Tibial nerve (tissue), 4 donors: ENCODE results near the gene MPPED1. TPM values are rescaled to one million over a fixed set of nuclear protein-coding genes. Genes with fewer than 3 reads are reported as not detected.

Experiments
- DNase-seq, 2 donors: peaks; one replicate each; pipeline ENCODE4 v3.0.0-alpha.2; 2019; ENCODE audit warnings: low spot score in 2 of 2
- H3K27ac ChIP-seq, 4 donors: fragments of 200-600 bp; sonication (generic) in 3 of 4; one replicate each; pipeline ENCODE4 v1.5.1; 2017 to 2019; ENCODE audit warnings: mild to moderate bottlenecking in 1 of 4
- H3K27me3 ChIP-seq, 2 donors: fragments of 200-600 bp; sonication (generic) in 1 of 2; one replicate each; pipeline versions ENCODE4 v1.5.1 to v1.6.0; 2017 to 2019
- H3K36me3 ChIP-seq, 3 donors: fragments of 200-600 bp; sonication (generic); one replicate each; pipeline ENCODE4 v1.5.1; 2018 to 2019
- H3K4me1 ChIP-seq, 4 donors: fragments of 200-600 bp; sonication (generic) in 3 of 4; one replicate each; pipeline ENCODE4 v1.5.1; 2017 to 2019
- H3K4me3 ChIP-seq, 4 donors: fragments of 200-600 bp; sonication (generic) in 3 of 4; one replicate each; pipeline ENCODE4 v1.5.1; 2017 to 2019; ENCODE audit warnings: mild to moderate bottlenecking in 1 of 4, moderate library complexity in 1 of 4
- H3K9me3 ChIP-seq, 4 donors: fragments of 200-600 bp; sonication (generic) in 3 of 4; one replicate each; pipeline ENCODE4 v1.5.1; 2017 to 2019
- CTCF ChIP-seq, 5 experiments: fragments of 200-600 bp in 3 of 5; fragments of 450-650 bp in 2 of 5; sonication (generic) in 3 of 5; IDR thresholded peaks; one replicate each; pipeline ENCODE4 v1.5.1; 2016 to 2019; ENCODE audit warnings: antibody characterized with exemption in 5 of 5, mild to moderate bottlenecking in 3 of 5, moderate library complexity in 2 of 5
- EP300 ChIP-seq, 2 donors: sonication (generic); formaldehyde crosslinking; IDR thresholded peaks; one replicate each; pipeline ENCODE4 v1.6.1; 2017; ENCODE audit warnings: antibody characterized with exemption in 2 of 2, mild to moderate bottlenecking in 1 of 2
- POLR2A ChIP-seq, 2 donors: fragments of 450-650 bp; IDR thresholded peaks; one replicate each; pipeline ENCODE4 v1.6.1; 2017; ENCODE audit warnings: antibody characterized with exemption in 2 of 2, mild to moderate bottlenecking in 2 of 2, moderate library complexity in 2 of 2
- WGBS, 2 donors: methylation state at CpG; one replicate each; pipeline ENCODE4 v1.1.5; 2018; 5-methylcytosine and 5-hydroxymethylcytosine counted together
- total RNA-seq, 4 donors: library from RNA; depleted of rRNA; stranded (reverse); fragments of >200 nt; gene quantifications; one replicate each; pipeline ENCODE4 v1.1.0, GENCODE V29; 2016

Gene MPPED1
- total RNA-seq, 4 donors from 2014 or later = 1.2 to 2.4 (median 1.8) TPM

DNA sequence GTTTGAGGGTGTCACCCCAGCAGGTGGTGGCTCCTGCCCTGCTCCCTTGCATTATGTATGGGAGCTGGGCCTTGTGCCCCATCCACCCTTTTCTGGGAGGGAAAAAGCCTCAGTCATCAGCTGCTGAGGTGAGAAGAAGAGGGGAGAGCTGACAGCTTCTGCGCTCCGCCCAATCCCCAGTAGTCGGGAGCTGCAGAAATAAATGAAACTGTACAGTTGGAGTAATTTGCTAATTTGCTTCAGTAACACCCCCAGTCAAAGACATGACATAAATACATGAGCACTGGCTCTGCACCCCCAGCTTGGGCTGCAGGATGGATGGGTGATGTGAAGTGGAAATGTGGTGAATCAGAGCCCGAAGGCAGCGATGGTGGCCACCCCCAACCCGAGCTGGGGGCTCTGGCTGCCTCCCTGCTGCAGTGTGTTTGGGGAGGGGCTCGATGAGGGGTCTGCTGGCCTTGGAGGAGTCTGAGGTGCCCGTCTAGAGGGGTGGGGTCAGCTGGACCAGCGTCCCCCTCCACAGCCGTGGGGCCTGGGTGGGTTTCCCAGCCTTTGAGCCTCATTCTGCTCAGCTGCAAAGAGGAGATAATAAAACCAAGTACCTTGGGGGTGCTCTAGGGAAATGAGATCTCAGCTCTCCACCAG, 59.2 kb downstream of the MPPED1 start:
- Histone ChIP-seq H3K9me3 (no peaks in the 10 kb centered on the region), H3K27ac (no peak overlapping the region), H3K36me3 (no peaks in the 10 kb centered on the region), H3K27me3 (no peaks in the 10 kb centered on the region), H3K4me3 (no peak overlapping the region), H3K4me1 (peaks cover 0 to 12% (median 0%) of the 10 kb centered on the region in 4 donors)
- TF ChIP-seq POLR2A (IDR thresholded peaks at IDR 0.05) = no peak
- no peak for TF ChIP-seq CTCF (IDR thresholded peaks at IDR 0.05)
- no peak for TF ChIP-seq EP300 (IDR thresholded peaks at IDR 0.05)
- DNase-seq = no peak
- WGBS, 2 donors = 80 to 81% methylated on average over 10 of the region's 10 CpGs

GRCh38 chr22:43471606-43472135, 59.9 kb downstream of the MPPED1 start:
- DNase-seq = no peak
- TF ChIP-seq POLR2A (IDR thresholded peaks at IDR 0.05) (no peak), CTCF (IDR thresholded peaks at IDR 0.05) (no peak), EP300 (IDR thresholded peaks at IDR 0.05) (no peak)
- H3K36me3 ChIP-seq = no peaks in the 10 kb centered on the region
- no peak overlapping the region for H3K27ac ChIP-seq
- no peaks in the 10 kb centered on the region for H3K27me3 ChIP-seq
- no peaks in the 10 kb centered on the region for H3K9me3 ChIP-seq
- 70 to 74% methylated on average over 11 of the region's 11 CpGs for WGBS, 2 donors
- no peak overlapping the region for H3K4me3 ChIP-seq
- peaks cover 0 to 7% (median 0%) of the 10 kb centered on the region in 4 donors for H3K4me1 ChIP-seq

DNA sequence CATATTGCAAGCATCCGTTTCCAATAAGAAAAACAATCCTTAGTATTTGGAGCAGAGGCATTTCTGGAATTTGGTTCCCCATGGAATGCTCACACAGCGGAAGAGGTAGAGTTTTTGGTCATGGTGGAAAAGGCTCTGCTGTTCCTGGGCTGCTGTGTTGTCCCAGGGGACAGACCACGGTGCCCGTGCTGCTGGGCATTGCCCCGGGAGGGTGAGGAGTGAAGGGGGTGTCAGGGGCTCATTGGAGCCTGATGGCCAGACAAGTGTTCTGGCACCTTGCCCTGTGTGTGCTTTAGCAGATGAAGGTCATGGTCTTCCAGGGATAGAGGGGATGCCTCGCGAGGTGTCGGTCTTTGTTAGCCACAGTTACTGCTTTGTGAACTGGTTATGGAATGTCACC, 61.2 kb downstream of the MPPED1 start:
- Histone ChIP-seq H3K4me1 (peaks cover 0 to 4% (median 0%) of the 10 kb centered on the region in 4 donors), H3K4me3 (no peak overlapping the region), H3K27me3 (no peaks in the 10 kb centered on the region), H3K36me3 (no peaks in the 10 kb centered on the region), H3K27ac (no peak overlapping the region), H3K9me3 (no peaks in the 10 kb centered on the region)
- 60 to 62% methylated on average over 8 of the region's 8 CpGs for WGBS, 2 donors
- DNase-seq = no peak
- TF ChIP-seq POLR2A (IDR thresholded peaks at IDR 0.05) (no peak), EP300 (IDR thresholded peaks at IDR 0.05) (no peak), CTCF (IDR thresholded peaks at IDR 0.05) (no peak)

- DNase-seq = no peak
- Histone ChIP-seq H3K27me3 (no peaks in the 10 kb centered on the region), H3K9me3 (no peaks in the 10 kb centered on the region), H3K4me3 (no peak overlapping the region), H3K27ac (no peak overlapping the region), H3K36me3 (no peaks in the 10 kb centered on the region), H3K4me1 (peaks cover 0 to 4% (median 0%) of the 10 kb centered on the region in 4 donors)
- 68 to 76% methylated on average over 9 of the region's 9 CpGs for WGBS, 2 donors
- TF ChIP-seq EP300 (IDR thresholded peaks at IDR 0.05) = no peak
- no peak for TF ChIP-seq CTCF (IDR thresholded peaks at IDR 0.05)
- no peak for TF ChIP-seq POLR2A (IDR thresholded peaks at IDR 0.05)
These were observed 61.6 kb downstream of the MPPED1 start for GRCh38 chr22:43473441-43473840.
